Measurements from ENCODE around the gene LATS1.

- TF ChIP-seq CTCF (IDR thresholded peaks at IDR 0.05; ENCODE audit: low read depth, low read length, missing input control), result no peak
- no peak for TF ChIP-seq HNF4A (conservative IDR thresholded peaks at IDR 0.05)
- TF ChIP-seq RAD21 (IDR thresholded peaks at IDR 0.05), result no peak
- no peak for TF ChIP-seq GABPA (IDR thresholded peaks at IDR 0.05 in 1 of 2, conservative IDR thresholded peaks at IDR 0.05 in 1 of 2)
- TF ChIP-seq JUND (IDR thresholded peaks at IDR 0.05), result no peak
- no peak for TF ChIP-seq TAF1 (conservative IDR thresholded peaks at IDR 0.05)
- TF ChIP-seq ATF3 (IDR thresholded peaks at IDR 0.05), result no peak
- no peak for TF ChIP-seq SP1 (IDR thresholded peaks at IDR 0.05)
- TF ChIP-seq REST (IDR thresholded peaks at IDR 0.05), result no peak
Measured at GRCh38 chr6:149754548-149754947, 36.6 kb upstream of the LATS1 start.
